ENCODE results near the gene FUOM. TPM values are rescaled to one million over a fixed set of nuclear protein-coding genes. Genes with fewer than 3 reads are reported as not detected.

The FUOM gene
- total and polyA plus RNA-seq, 2 of the 4 experiments (the other 2 are of a cell fraction): 26.3 to 52.8 TPM

DNA sequence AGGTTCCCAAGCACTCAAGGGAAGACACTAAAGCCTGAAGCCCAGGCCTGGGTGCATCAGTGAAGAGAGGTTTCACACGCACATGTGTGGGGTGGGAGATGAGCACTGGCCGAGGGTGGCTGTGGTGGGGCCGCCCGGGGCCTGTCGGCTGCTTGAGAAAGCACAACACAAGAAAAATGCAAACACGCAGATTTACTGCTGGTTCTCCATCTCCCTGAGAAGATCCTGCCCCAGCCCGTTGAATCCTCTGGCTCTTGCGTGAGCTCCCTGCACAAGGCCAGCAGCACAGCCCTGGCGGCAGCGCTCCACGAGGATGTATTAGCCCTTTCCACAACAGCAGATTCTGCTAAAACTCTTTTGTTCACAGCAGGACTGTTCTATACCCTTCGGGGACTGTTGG, 42.9 kb downstream of the FUOM start:
- H3K14ac ChIP-seq (replicated peaks; ENCODE audit: low read depth, low read length): no peak overlapping the region
- 89% methylated on average over 8 of the region's 12 CpGs; no CpG with 5 or more reads in 1 of the 2 experiments for WGBS, 2 experiments (ENCODE audit: extremely low coverage in 2 of 2, insufficient read length in 1 of 2)
- DNase-seq: no peak
- ChIA-PET POLR2A (ENCODE audit: unreplicated experiment) (no interaction called here), CTCF (interaction anchor here (0.7 kb wide), 1 partner anchor 14 kb away, joined by 3 read pairs; no protein-coding TSS in a partner anchor)
- no peak for ATAC-seq (ENCODE audit: low read depth)
- H3K18ac ChIP-seq (ENCODE audit: low read depth, low read length): no peak overlapping the region
- H3K4me2 ChIP-seq (ENCODE audit: low read depth, low read length): no peak overlapping the region
- no peak overlapping the region for H3K9ac ChIP-seq (ENCODE audit: low read depth, low read length)
- no peaks in the 10 kb centered on the region for H3K9me3 ChIP-seq (ENCODE audit: control insufficient read depth, insufficient read depth, low read length)
- no peak overlapping the region for H2BK120ac ChIP-seq (ENCODE audit: low read depth, low read length)
- H4K8ac ChIP-seq (ENCODE audit: low read depth in 2 of 2, low read length in 2 of 2): no peak overlapping the region
- no peak overlapping the region for H3K27ac ChIP-seq (ENCODE audit: insufficient read depth, low read length)
- H3K56ac ChIP-seq (ENCODE audit: extremely low read depth, insufficient read depth, low read length): no peak overlapping the region
- no peaks in the 10 kb centered on the region for H3K79me1 ChIP-seq (ENCODE audit: low read depth in 1 of 2, low read length in 2 of 2)
- dilution Hi-C loops (cut with HindIII; ENCODE audit: low sequenced_read_pairs, unreplicated experiment) (no loop called here), intact Hi-C loops (cut with micrococcal nuclease) (no loop called here), in situ Hi-C loops (cut with MboI; ENCODE audit: low sequenced_read_pairs) (no loop called here)
- no peak overlapping the region for H2BK15ac ChIP-seq (ENCODE audit: low read depth, low read length)
- H3K23ac ChIP-seq (ENCODE audit: low read depth, low read length): no peak overlapping the region
- no TSS peak for BruUV-seq (replicated peaks)
- no peaks in the 10 kb centered on the region for H4K20me1 ChIP-seq (ENCODE audit: insufficient read depth, low read length)
- H3K27me3 ChIP-seq (ENCODE audit: control insufficient read depth, insufficient read depth, low read length): no peaks in the 10 kb centered on the region; the same call in 1 of the 2 replicates
- H3K4me3 ChIP-seq (ENCODE audit: insufficient read depth, low read depth, low read length): no peak overlapping the region
- no peak overlapping the region for H3K4ac ChIP-seq (ENCODE audit: low read depth, low read length)
- H2AK5ac ChIP-seq (ENCODE audit: low read depth, low read length): no peak overlapping the region
- peaks cover 14% of the 10 kb centered on the region; the same call in 1 of the 2 replicates for H3K36me3 ChIP-seq (ENCODE audit: control insufficient read depth, insufficient read depth, low read length)
- H2AFZ ChIP-seq (replicated peaks; ENCODE audit: low read length, poor library complexity): no peak overlapping the region
- H2BK5ac ChIP-seq (ENCODE audit: low read depth, low read length, poor library complexity, severe bottlenecking): no peak overlapping the region
- no peak overlapping the region for H2BK20ac ChIP-seq (ENCODE audit: low read depth, low read length)
- H4K91ac ChIP-seq (ENCODE audit: insufficient read depth, low read depth, low read length): no peak overlapping the region
- H2AK9ac ChIP-seq (replicated peaks; ENCODE audit: low read depth, low read length, poor library complexity): no peak overlapping the region
- peaks cover 3% of the 10 kb centered on the region; the same call in 1 of the 2 replicates for H3K9me1 ChIP-seq (ENCODE audit: insufficient read depth, low read length)
- no peaks in the 10 kb centered on the region for H3K4me1 ChIP-seq (ENCODE audit: control insufficient read depth, insufficient read depth, low read length)
- TF ChIP-seq RCOR1 (IDR thresholded peaks at IDR 0.05; ENCODE audit: insufficient replicate concordance, low read length) (no peak), POLR2A (IDR thresholded peaks at IDR 0.05; ENCODE audit: low read depth, low read length) (no peak), MXI1 (IDR thresholded peaks at IDR 0.05; ENCODE audit: borderline replicate concordance, low read depth, low read length) (no peak), RFX5 (IDR thresholded peaks at IDR 0.05; ENCODE audit: low read depth, low read length) (no peak), CHD1 (IDR thresholded peaks at IDR 0.05; ENCODE audit: low read depth, low read length) (no peak), NFE2L2 (IDR thresholded peaks at IDR 0.05; ENCODE audit: low read depth, low read length) (no peak), BHLHE40 (IDR thresholded peaks at IDR 0.05; ENCODE audit: low read depth, low read length) (no peak), MAZ (IDR thresholded peaks at IDR 0.05; ENCODE audit: borderline replicate concordance, low read depth, low read length) (no peak), MAFK (IDR thresholded peaks at IDR 0.05; ENCODE audit: low read depth, low read length) (no peak), CEBPB (IDR thresholded peaks at IDR 0.05; ENCODE audit: low read depth, low read length) (no peak), SMC3 (IDR thresholded peaks at IDR 0.05; ENCODE audit: low read depth, low read length) (no peak), FOS (IDR thresholded peaks at IDR 0.05; ENCODE audit: low read depth, low read length) (no peak), RAD21 (IDR thresholded peaks at IDR 0.05; ENCODE audit: low read length) (no peak)
- TF ChIP-seq, protein P1, sequence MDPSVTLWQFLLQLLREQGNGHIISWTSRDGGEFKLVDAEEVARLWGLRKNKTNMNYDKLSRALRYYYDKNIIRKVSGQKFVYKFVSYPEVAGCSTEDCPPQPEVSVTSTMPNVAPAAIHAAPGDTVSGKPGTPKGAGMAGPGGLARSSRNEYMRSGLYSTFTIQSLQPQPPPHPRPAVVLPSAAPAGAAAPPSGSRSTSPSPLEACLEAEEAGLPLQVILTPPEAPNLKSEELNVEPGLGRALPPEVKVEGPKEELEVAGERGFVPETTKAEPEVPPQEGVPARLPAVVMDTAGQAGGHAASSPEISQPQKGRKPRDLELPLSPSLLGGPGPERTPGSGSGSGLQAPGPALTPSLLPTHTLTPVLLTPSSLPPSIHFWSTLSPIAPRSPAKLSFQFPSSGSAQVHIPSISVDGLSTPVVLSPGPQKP (IDR thresholded peaks at IDR 0.05; ENCODE audit: borderline replicate concordance, low read depth, low read length): no peak
- TF ChIP-seq, protein P2, sequence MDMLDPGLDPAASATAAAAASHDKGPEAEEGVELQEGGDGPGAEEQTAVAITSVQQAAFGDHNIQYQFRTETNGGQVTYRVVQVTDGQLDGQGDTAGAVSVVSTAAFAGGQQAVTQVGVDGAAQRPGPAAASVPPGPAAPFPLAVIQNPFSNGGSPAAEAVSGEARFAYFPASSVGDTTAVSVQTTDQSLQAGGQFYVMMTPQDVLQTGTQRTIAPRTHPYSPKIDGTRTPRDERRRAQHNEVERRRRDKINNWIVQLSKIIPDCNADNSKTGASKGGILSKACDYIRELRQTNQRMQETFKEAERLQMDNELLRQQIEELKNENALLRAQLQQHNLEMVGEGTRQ (IDR thresholded peaks at IDR 0.05; ENCODE audit: low read depth, low read length): no peak
- TF ChIP-seq, protein P3, sequence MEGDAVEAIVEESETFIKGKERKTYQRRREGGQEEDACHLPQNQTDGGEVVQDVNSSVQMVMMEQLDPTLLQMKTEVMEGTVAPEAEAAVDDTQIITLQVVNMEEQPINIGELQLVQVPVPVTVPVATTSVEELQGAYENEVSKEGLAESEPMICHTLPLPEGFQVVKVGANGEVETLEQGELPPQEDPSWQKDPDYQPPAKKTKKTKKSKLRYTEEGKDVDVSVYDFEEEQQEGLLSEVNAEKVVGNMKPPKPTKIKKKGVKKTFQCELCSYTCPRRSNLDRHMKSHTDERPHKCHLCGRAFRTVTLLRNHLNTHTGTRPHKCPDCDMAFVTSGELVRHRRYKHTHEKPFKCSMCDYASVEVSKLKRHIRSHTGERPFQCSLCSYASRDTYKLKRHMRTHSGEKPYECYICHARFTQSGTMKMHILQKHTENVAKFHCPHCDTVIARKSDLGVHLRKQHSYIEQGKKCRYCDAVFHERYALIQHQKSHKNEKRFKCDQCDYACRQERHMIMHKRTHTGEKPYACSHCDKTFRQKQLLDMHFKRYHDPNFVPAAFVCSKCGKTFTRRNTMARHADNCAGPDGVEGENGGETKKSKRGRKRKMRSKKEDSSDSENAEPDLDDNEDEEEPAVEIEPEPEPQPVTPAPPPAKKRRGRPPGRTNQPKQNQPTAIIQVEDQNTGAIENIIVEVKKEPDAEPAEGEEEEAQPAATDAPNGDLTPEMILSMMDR (conservative IDR thresholded peaks at IDR 0.05; ENCODE audit: low read depth, low read length): no peak
- H4K5ac ChIP-seq (ENCODE audit: low read depth, low read length): no peak overlapping the region
